Lower lobe of right lung (tissue), 2 donors: ENCODE measurements around the gene FMN1. TPM values are rescaled to one million over a fixed set of nuclear protein-coding genes. Genes with fewer than 3 reads are reported as not detected.

Source experiments
- ATAC-seq, 2 donors: fragments of 200-7000 bp; cut with Tn5 transposase; one replicate each; pipeline ENCODE4 v1.9.1; 2020 to 2022; ENCODE audit warnings: mild to moderate bottlenecking in 2 of 2, moderate library complexity in 2 of 2
- DNase-seq: peaks from one replicate; pipeline ENCODE4 v3.0.0-alpha.2; 2020
- H3K27ac ChIP-seq: fragments of 200-600 bp; one replicate; pipeline ENCODE4 v1.8.0; 2022
- H3K27me3 ChIP-seq: fragments of 200-600 bp; one replicate; pipeline ENCODE4 v1.8.0; 2022; ENCODE audit warnings: low read depth
- H3K36me3 ChIP-seq: fragments of 200-600 bp; one replicate; pipeline ENCODE4 v1.8.0; 2022; ENCODE audit warnings: mild to moderate bottlenecking
- H3K4me1 ChIP-seq: fragments of 200-600 bp; one replicate; pipeline ENCODE4 v1.8.0; 2022
- H3K4me3 ChIP-seq: fragments of 200-600 bp; one replicate; pipeline ENCODE4 v1.8.0; 2022; ENCODE audit warnings: mild to moderate bottlenecking
- H3K9me3 ChIP-seq: fragments of 200-600 bp; one replicate; pipeline ENCODE4 v1.8.0; 2022
- intact Hi-C: fragments of 100-400 bp; cut with DNase I; formaldehyde crosslinking; loops from one replicate; pipeline ENCODE4 v1.11.0; 2022
- total RNA-seq: library from RNA; stranded (reverse); fragmentation: NEBNext Ultra II Directional; extraction: Animal tissue kit (Norgen Biotek cat#: 25700); gene quantifications from one replicate; pipeline ENCODE4 v1.2.1, GENCODE V29; 2021
- TF ChIP-seq, protein P1 (sequence below): fragments of 200-600 bp; IDR thresholded peaks from one replicate; pipeline ENCODE4 v1.8.0; 2022; ENCODE audit warnings: antibody characterized with exemption, mild to moderate bottlenecking
- donor health status: DM: no; HTN: yes; CAD: no; lungs with severe emphysema.

Gene FMN1
- total RNA-seq, 1 donor from 2014 or later, result 38.8 TPM

- H3K9me3 ChIP-seq, result no peaks in the 10 kb centered on the region
- DNase-seq (no peak), ATAC-seq (no peak)
- H3K27ac ChIP-seq, result no peak overlapping the region
- peaks cover 4% of the 10 kb centered on the region for H3K4me1 ChIP-seq
- intact Hi-C loops, result no loop called here
- H3K36me3 ChIP-seq, result no peaks in the 10 kb centered on the region
- TF ChIP-seq, protein P1, sequence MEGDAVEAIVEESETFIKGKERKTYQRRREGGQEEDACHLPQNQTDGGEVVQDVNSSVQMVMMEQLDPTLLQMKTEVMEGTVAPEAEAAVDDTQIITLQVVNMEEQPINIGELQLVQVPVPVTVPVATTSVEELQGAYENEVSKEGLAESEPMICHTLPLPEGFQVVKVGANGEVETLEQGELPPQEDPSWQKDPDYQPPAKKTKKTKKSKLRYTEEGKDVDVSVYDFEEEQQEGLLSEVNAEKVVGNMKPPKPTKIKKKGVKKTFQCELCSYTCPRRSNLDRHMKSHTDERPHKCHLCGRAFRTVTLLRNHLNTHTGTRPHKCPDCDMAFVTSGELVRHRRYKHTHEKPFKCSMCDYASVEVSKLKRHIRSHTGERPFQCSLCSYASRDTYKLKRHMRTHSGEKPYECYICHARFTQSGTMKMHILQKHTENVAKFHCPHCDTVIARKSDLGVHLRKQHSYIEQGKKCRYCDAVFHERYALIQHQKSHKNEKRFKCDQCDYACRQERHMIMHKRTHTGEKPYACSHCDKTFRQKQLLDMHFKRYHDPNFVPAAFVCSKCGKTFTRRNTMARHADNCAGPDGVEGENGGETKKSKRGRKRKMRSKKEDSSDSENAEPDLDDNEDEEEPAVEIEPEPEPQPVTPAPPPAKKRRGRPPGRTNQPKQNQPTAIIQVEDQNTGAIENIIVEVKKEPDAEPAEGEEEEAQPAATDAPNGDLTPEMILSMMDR, result no peak
- H3K27me3 ChIP-seq, result no peaks in the 10 kb centered on the region
- no peak overlapping the region for H3K4me3 ChIP-seq
Observed at GRCh38 chr15:32880642-32881041, 313.9 kb downstream of the FMN1 start.

- H3K9me3 ChIP-seq, result no peaks in the 10 kb centered on the region
- no peak overlapping the region for H3K27ac ChIP-seq
- TF ChIP-seq, protein P1, result no peak
- intact Hi-C loops, result no loop called here
- DNase-seq (no peak), ATAC-seq (no peak)
- H3K4me3 ChIP-seq, result no peak overlapping the region
- H3K36me3 ChIP-seq, result no peaks in the 10 kb centered on the region
- H3K4me1 ChIP-seq, result peaks cover 4% of the 10 kb centered on the region
- no peaks in the 10 kb centered on the region for H3K27me3 ChIP-seq
Observed at GRCh38 chr15:32879980-32880379, 314.5 kb downstream of the FMN1 start.

DNA sequence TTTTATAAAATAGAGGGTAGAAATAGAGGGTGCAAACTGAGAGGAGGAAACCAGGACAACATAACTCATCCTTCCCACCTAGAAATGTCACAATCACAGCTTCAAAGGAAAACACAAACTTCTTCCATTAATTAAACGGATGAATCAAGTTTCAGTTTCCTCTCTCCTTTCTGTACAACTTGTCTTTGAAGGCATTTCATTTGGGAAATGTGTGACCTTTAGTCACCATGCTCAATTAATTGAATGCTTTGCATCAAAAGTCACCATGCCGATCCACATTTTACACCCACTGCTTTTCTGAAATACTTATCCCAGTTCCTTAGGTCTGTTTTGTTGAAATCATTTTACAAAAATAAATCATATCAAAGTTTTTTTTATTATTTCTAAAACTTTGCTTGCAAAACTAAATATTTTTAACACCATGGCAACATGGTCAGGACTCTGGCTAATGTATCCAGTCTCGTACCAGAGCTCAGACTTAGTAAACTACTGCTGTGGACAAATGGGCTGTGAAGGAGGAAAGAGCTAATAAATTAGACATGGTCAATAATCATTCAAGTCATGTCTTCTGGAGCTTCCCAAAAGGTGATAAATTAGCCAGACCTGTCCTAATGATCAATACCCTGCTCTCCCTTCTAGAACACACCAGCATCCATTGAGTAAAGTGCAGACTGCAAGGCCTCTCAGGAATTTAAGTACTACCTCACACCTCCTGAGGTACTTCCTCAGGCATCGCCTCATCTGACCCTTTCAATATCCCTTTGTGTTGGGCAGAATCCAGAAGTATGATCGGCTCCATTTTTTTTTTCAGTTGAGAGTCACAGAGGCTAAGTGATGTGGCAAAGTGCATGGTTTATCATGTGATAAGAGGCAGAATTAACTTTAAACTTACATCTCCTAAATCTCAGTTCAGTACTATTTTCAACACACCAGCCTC, 315.4 kb downstream of the FMN1 start:
- intact Hi-C loops, result no loop called here
- TF ChIP-seq, protein P1, result no peak
- no peak overlapping the region for H3K4me3 ChIP-seq
- no peaks in the 10 kb centered on the region for H3K9me3 ChIP-seq
- H3K36me3 ChIP-seq, result no peaks in the 10 kb centered on the region
- H3K4me1 ChIP-seq, result peaks cover 4% of the 10 kb centered on the region
- DNase-seq (no peak), ATAC-seq (peak in 1 of 2 donors; percentile 33)
- no peaks in the 10 kb centered on the region for H3K27me3 ChIP-seq
- H3K27ac ChIP-seq, result no peak overlapping the region

- no peak overlapping the region for H3K27ac ChIP-seq
- no peak for DNase-seq
- intact Hi-C loops, result no loop called here
- no peak overlapping the region for H3K4me3 ChIP-seq
- H3K4me1 ChIP-seq, result peaks cover 4% of the 10 kb centered on the region
- H3K9me3 ChIP-seq, result no peaks in the 10 kb centered on the region
- H3K36me3 ChIP-seq, result no peaks in the 10 kb centered on the region
- no peaks in the 10 kb centered on the region for H3K27me3 ChIP-seq
- TF ChIP-seq, protein P1, result no peak
- no peak for ATAC-seq
Observed at GRCh38 chr15:32878342-32878741, 316.2 kb downstream of the FMN1 start.

GRCh38 chr15:32877252-32878019, 317.1 kb downstream of the FMN1 start:
- DNase-seq (no peak), ATAC-seq (no peak)
- Histone ChIP-seq H3K4me1 (peaks cover 4% of the 10 kb centered on the region), H3K27me3 (no peaks in the 10 kb centered on the region), H3K36me3 (no peaks in the 10 kb centered on the region), H3K27ac (no peak overlapping the region), H3K9me3 (no peaks in the 10 kb centered on the region), H3K4me3 (no peak overlapping the region)
- TF ChIP-seq, protein P1, result no peak
- intact Hi-C loops, result no loop called here
